Measurements from ENCODE around the gene ITPR1. TPM values are rescaled to one million over a fixed set of nuclear protein-coding genes. Genes with fewer than 3 reads are reported as not detected.

The ITPR1 gene
- total RNA-seq, 4 donors from 2014 or later: 184 to 305 (median 218) TPM

- Histone ChIP-seq H3K27me3 (no peaks in the 10 kb centered on the region), H3K4me1 (peaks cover 0 to 3% (median 0%) of the 10 kb centered on the region in 3 donors), H3K27ac (no peak overlapping the region), H3K36me3 (peaks cover 0 to 77% of the 10 kb centered on the region in 2 donors), H3K4me3 (no peak overlapping the region), H3K9me3 (peaks cover 0 to 8% (median 0%) of the 10 kb centered on the region in 3 donors)
- TF ChIP-seq EP300 (IDR thresholded peaks at IDR 0.05) (no peak), POLR2A (IDR thresholded peaks at IDR 0.05) (no peak), POLR2AphosphoS5 (IDR thresholded peaks at IDR 0.05) (no peak), CTCF (IDR thresholded peaks at IDR 0.05) (no peak)
- ATAC-seq: no peak
- 76 to 95% methylated on average over 3 of the region's 3 CpGs for WGBS, 2 donors (ENCODE audit: low coverage in 1 of 2)
These were observed 272.1 kb downstream of the ITPR1 start for GRCh38 chr3:4765212-4765611.

- 87 to 100% methylated on average over 2 to 4 of the region's 4 CpGs for WGBS, 2 donors (ENCODE audit: low coverage in 1 of 2)
- Histone ChIP-seq H3K27ac (no peak overlapping the region), H3K27me3 (no peaks in the 10 kb centered on the region), H3K4me1 (peaks cover under 1 to 14% (median 7%) of the 10 kb centered on the region in 3 donors), H3K4me3 (no peak overlapping the region), H3K36me3 (peaks cover 0 to 72% of the 10 kb centered on the region in 2 donors), H3K9me3 (peaks cover 0 to 8% (median 0%) of the 10 kb centered on the region in 3 donors)
- no peak for ATAC-seq
- TF ChIP-seq POLR2AphosphoS5 (IDR thresholded peaks at IDR 0.05) (no peak), CTCF (IDR thresholded peaks at IDR 0.05) (no peak), POLR2A (IDR thresholded peaks at IDR 0.05) (no peak), EP300 (IDR thresholded peaks at IDR 0.05) (no peak)
These were observed 273.1 kb downstream of the ITPR1 start for GRCh38 chr3:4766263-4766662.

GRCh38 chr3:4766716-4767499 lies 273.8 kb downstream of the ITPR1 start:
- H3K27me3 ChIP-seq: no peaks in the 10 kb centered on the region
- peaks cover 7 to 20% (median 14%) of the 10 kb centered on the region in 3 donors for H3K4me1 ChIP-seq
- no peak overlapping the region for H3K27ac ChIP-seq
- H3K9me3 ChIP-seq: peaks cover 0 to 8% (median 0%) of the 10 kb centered on the region in 3 donors
- no peak for ATAC-seq
- H3K4me3 ChIP-seq: no peak overlapping the region
- TF ChIP-seq CTCF (IDR thresholded peaks at IDR 0.05) (no peak), POLR2AphosphoS5 (IDR thresholded peaks at IDR 0.05) (no peak), EP300 (IDR thresholded peaks at IDR 0.05) (no peak), POLR2A (IDR thresholded peaks at IDR 0.05) (no peak)
- H3K36me3 ChIP-seq: peaks cover 0 to 66% of the 10 kb centered on the region in 2 donors
- 73 to 88% methylated on average over 5 to 6 of the region's 6 CpGs for WGBS, 2 donors (ENCODE audit: low coverage in 1 of 2)

- Histone ChIP-seq H3K9me3 (peaks cover 0 to 8% (median 0%) of the 10 kb centered on the region in 3 donors), H3K36me3 (peaks cover 0 to 61% of the 10 kb centered on the region in 2 donors), H3K4me1 (peaks cover 8 to 31% (median 25%) of the 10 kb centered on the region in 3 donors), H3K4me3 (no peak overlapping the region), H3K27ac (no peak overlapping the region), H3K27me3 (no peaks in the 10 kb centered on the region)
- no peak for ATAC-seq
- TF ChIP-seq CTCF (IDR thresholded peaks at IDR 0.05) (no peak), POLR2AphosphoS5 (IDR thresholded peaks at IDR 0.05) (no peak), EP300 (IDR thresholded peaks at IDR 0.05) (no peak)
- WGBS, 2 donors (ENCODE audit: low coverage in 1 of 2): 79 to 89% methylated on average over 3 of the region's 5 CpGs
These were observed 274.9 kb downstream of the ITPR1 start for GRCh38 chr3:4768021-4768420.

- no peak overlapping the region for H3K4me3 ChIP-seq
- no peaks in the 10 kb centered on the region for H3K27me3 ChIP-seq
- WGBS, 2 donors (ENCODE audit: low coverage in 1 of 2): 84% methylated on average over 9 of the region's 12 CpGs; no CpG with 5 or more reads in 1 of the 2 donors
- H3K27ac ChIP-seq: no peak overlapping the region
- peaks cover 8 to 34% (median 25%) of the 10 kb centered on the region in 3 donors for H3K4me1 ChIP-seq
- no peak for ATAC-seq
- peaks cover 0 to 60% of the 10 kb centered on the region in 2 donors for H3K36me3 ChIP-seq
- no peak for TF ChIP-seq POLR2A (IDR thresholded peaks at IDR 0.05)
- TF ChIP-seq CTCF (IDR thresholded peaks at IDR 0.05): no peak
- TF ChIP-seq EP300 (IDR thresholded peaks at IDR 0.05): no peak
- TF ChIP-seq POLR2AphosphoS5 (IDR thresholded peaks at IDR 0.05): no peak
- H3K9me3 ChIP-seq: peaks cover 0 to 8% (median 0%) of the 10 kb centered on the region in 3 donors
These were observed 275.4 kb downstream of the ITPR1 start for GRCh38 chr3:4768521-4768920.

Data from gastroesophageal sphincter (tissue), 4 donors.